SK-N-SH (cell line): Measurements from ENCODE around the gene DTNA. TPM values are rescaled to one million over a fixed set of nuclear protein-coding genes. Genes with fewer than 3 reads are reported as not detected.

Experiments
- CTCF ChIA-PET: fragments of 300-600, 350-600 bp; formaldehyde crosslinking; extraction: SDS; loops from one replicate; lab custom pipeline; 2021; lab: Yijun Ruan, JAX
- POLR2A ChIA-PET: fragments of 350-600 bp; sonication (Branson Sonifier 250); formaldehyde crosslinking; extraction: SDS; loops from one replicate; lab custom pipeline; 2020; ENCODE audit warnings: antibody characterized with exemption, inconsistent platforms; lab: Yijun Ruan, JAX
- DNase-seq: peaks from one replicate; pipeline ENCODE4 v3.0.0; 2012
- H2AFZ ChIP-seq: fragments of 200-600 bp; sonication (generic); 2 replicates; pipeline ENCODE4 v1.8.1; 2016; ENCODE audit warnings: antibody characterized with exemption, mild to moderate bottlenecking, low read depth
- H3F3A ChIP-seq: fragments of 200-600 bp; sonication (generic); replicated peaks from 2 replicates; pipeline ENCODE3; 2016; ENCODE audit warnings: antibody characterized with exemption, mild to moderate bottlenecking; ENCODE audit not compliant: insufficient read depth
- H3K27ac ChIP-seq, 2 experiments: fragments of 200-500 bp in 1 of 2; fragments of 200-600 bp in 1 of 2; sonication (Bioruptor generic) in 1 of 2; sonication (generic), shearing (Covaris generic) in 1 of 2; 2 replicates each; pipeline versions ENCODE4 v1.5.1 to v1.6.1; 2014 to 2016; ENCODE audit warnings: low read depth in 2 of 2, inconsistent platforms in 1 of 2, low read length in 1 of 2, mild to moderate bottlenecking in 1 of 2, mixed read lengths in 1 of 2
- H3K27me3 ChIP-seq: fragments of 200-600 bp; sonication (generic), shearing (Covaris generic); 2 replicates; pipeline ENCODE4 v1.6.1; 2016; ENCODE audit warnings: mixed run types; ENCODE audit not compliant: insufficient read depth
- H3K36me3 ChIP-seq, 2 experiments: fragments of 200-500 bp in 1 of 2; fragments of 200-600 bp in 1 of 2; sonication (Bioruptor generic) in 1 of 2; sonication (generic) in 1 of 2; replicated peaks in 1 of 2; 2 replicates each; pipeline versions ENCODE3 to v1.5.1; 2014 to 2016; ENCODE audit warnings: low read length in 1 of 2, mild to moderate bottlenecking in 1 of 2; ENCODE audit not compliant: insufficient read depth in 2 of 2, control insufficient read depth in 1 of 2
- H3K4me1 ChIP-seq, 2 experiments: fragments of 200-500 bp in 1 of 2; fragments of 200-600 bp in 1 of 2; sonication (Bioruptor generic) in 1 of 2; sonication (generic), shearing (Covaris generic) in 1 of 2; 2 replicates each; pipeline versions ENCODE4 v1.5.1 to v1.6.1; 2014 to 2016; ENCODE audit warnings: low read depth in 1 of 2, low read length in 1 of 2, mixed run types in 1 of 2; ENCODE audit not compliant: insufficient read depth in 2 of 2, control insufficient read depth in 1 of 2
- H3K4me2 ChIP-seq: fragments of 200-600 bp; sonication (generic), shearing (Covaris generic); 2 replicates; pipeline ENCODE4 v1.6.1; 2017; ENCODE audit warnings: mixed run types
- H3K4me3 ChIP-seq, 2 experiments: fragments of 200-500 bp in 1 of 2; fragments of 200-600 bp in 1 of 2; sonication (Bioruptor generic) in 1 of 2; sonication (generic), shearing (Covaris generic) in 1 of 2; 2 replicates each; pipeline versions ENCODE4 v1.5.1 to v1.8.1; 2014 to 2016; ENCODE audit warnings: low read depth in 2 of 2, inconsistent platforms in 1 of 2, low read length in 1 of 2, mild to moderate bottlenecking in 1 of 2, mixed read lengths in 1 of 2, moderate library complexity in 1 of 2
- H3K79me2 ChIP-seq: fragments of 200-600 bp; sonication (generic); 2 replicates; pipeline ENCODE4 v1.8.1; 2017; ENCODE audit warnings: mild to moderate bottlenecking; ENCODE audit not compliant: insufficient read depth
- H3K9ac ChIP-seq: fragments of 200-600 bp; sonication (generic); 2 replicates; pipeline ENCODE4 v1.6.1; 2017; ENCODE audit warnings: mixed run types
- H3K9me2 ChIP-seq: fragments of 200-600 bp; sonication (generic); 2 replicates; pipeline ENCODE4 v1.6.1; 2017; ENCODE audit warnings: mixed run types
- H3K9me3 ChIP-seq: fragments of 200-600 bp; sonication (generic); 2 replicates; pipeline ENCODE4 v1.6.1; 2017; ENCODE audit warnings: mixed run types, mild to moderate bottlenecking, moderate library complexity
- H4K20me1 ChIP-seq: fragments of 200-600 bp; sonication (generic); 2 replicates; pipeline ENCODE4 v1.6.1; 2017; ENCODE audit warnings: mild to moderate bottlenecking, mixed run types; ENCODE audit not compliant: insufficient read depth
- CHD2 ChIP-seq: fragments of 150-350 bp; IDR thresholded peaks from 2 replicates; pipeline ENCODE4 v1.6.1; 2018; ENCODE audit warnings: low read length; ENCODE audit not compliant: partially characterized antibody
- CTCF ChIP-seq: fragments of 200-600 bp; sonication (generic); IDR thresholded peaks from 2 replicates; pipeline ENCODE4 v1.6.1; 2017; ENCODE audit warnings: antibody characterized with exemption, mild to moderate bottlenecking, moderate library complexity
- ELF1 ChIP-seq: IDR thresholded peaks from 2 replicates; pipeline ENCODE4 v1.4.0; 2012
- IRF3 ChIP-seq: fragments of 150-350 bp; IDR thresholded peaks from 2 replicates; pipeline ENCODE4 v1.6.1; 2016; ENCODE audit warnings: mild to moderate bottlenecking, low read depth, low read length
- MEF2A ChIP-seq: IDR thresholded peaks from 2 replicates; pipeline ENCODE4 v1.4.0; 2012; ENCODE audit warnings: low read depth, borderline replicate concordance
- NRF1 ChIP-seq: IDR thresholded peaks from 2 replicates; pipeline ENCODE4 v1.6.1; 2012; ENCODE audit warnings: low read depth, mild to moderate bottlenecking, low read length
- PBX3 ChIP-seq: IDR thresholded peaks from 2 replicates; pipeline ENCODE4; 2012
- REST ChIP-seq: IDR thresholded peaks from 2 replicates; pipeline ENCODE4 v1.6.1; 2012; ENCODE audit warnings: mild to moderate bottlenecking, low read depth, low read length, moderate library complexity
- RFX5 ChIP-seq: IDR thresholded peaks from 2 replicates; pipeline ENCODE4 v1.6.1; 2012; ENCODE audit warnings: mild to moderate bottlenecking, improper control_type of control experiment, low read length
- TEAD4 ChIP-seq: IDR thresholded peaks from 2 replicates; pipeline ENCODE4 v1.4.0; 2012; ENCODE audit warnings: mild to moderate bottlenecking, borderline replicate concordance; ENCODE audit not compliant: insufficient read depth
- WGBS: methylation state at CpG from one replicate; pipeline ENCODE4 v1.1.6; 2017; ENCODE audit warnings: low lambda C conversion rate; 5-methylcytosine and 5-hydroxymethylcytosine counted together
- polyA plus RNA-seq, 3 experiments: library from polyadenylated mRNA; depleted of rRNA; stranded (reverse); fragments of >200 nt; gene quantifications; 2 replicates each; pipeline ENCODE4 v1.2.3, GENCODE V29; 2012

The DTNA gene
- polyA plus RNA-seq, 1 of the 3 experiments (the other 2 are of a cell fraction), result 7.9 TPM

GRCh38 chr18:34764451-34764850, 54.4 kb downstream of the DTNA start:
- no peak overlapping the region for H3K4me3 ChIP-seq
- H3K27me3 ChIP-seq, result no peaks in the 10 kb centered on the region
- H3K4me1 ChIP-seq, result peaks cover 0 to 4% of the 10 kb centered on the region in 2 experiments; a peak in 1 of 4 replicates
- CTCF ChIA-PET, result interaction anchor here (0.7 to 1.8 kb wide), 5 partner anchors 10 to 411 kb away, joined by 3 to 8 read pairs (median 7); no protein-coding TSS in a partner anchor
- TF ChIP-seq CTCF (0 out of 2 replicates have a peak, but pooled peaks have one; percentile 8), IRF3 (no peak)
- TF ChIP-seq, all 33 proteins: peak for 1
- 93% methylated on average over 4 of the region's 4 CpGs for WGBS
- Histone ChIP-seq H3K9me3 (no peaks in the 10 kb centered on the region), H3K9ac (no peak overlapping the region), H3K36me3 (no peaks in the 10 kb centered on the region), H3F3A (peaks cover 5% of the 10 kb centered on the region), H4K20me1 (no peaks in the 10 kb centered on the region), H3K9me2 (no peaks in the 10 kb centered on the region), H3K4me2 (no peak overlapping the region), H3K27ac (no peak overlapping the region), H3K79me2 (no peaks in the 10 kb centered on the region), H2AFZ (no peak overlapping the region)
- POLR2A ChIA-PET, result no interaction called here
- DNase-seq, result no peak

- no peaks in the 10 kb centered on the region for H3K9me2 ChIP-seq
- peaks cover 0 to 8% of the 10 kb centered on the region in 2 experiments; a peak in 1 of 4 replicates for H3K4me1 ChIP-seq
- peaks cover 5% of the 10 kb centered on the region for H3F3A ChIP-seq
- CTCF ChIA-PET, result interaction anchor here (1.4 kb wide), 1 partner anchor 106 kb away, joined by 5 read pairs; no protein-coding TSS in a partner anchor
- H3K4me2 ChIP-seq, result peak overlapping the region; percentile 46; the same call in 1 of the 2 replicates
- DNase-seq, result no peak
- H3K9ac ChIP-seq, result no peak overlapping the region
- H3K79me2 ChIP-seq, result no peaks in the 10 kb centered on the region
- no peaks in the 10 kb centered on the region for H3K36me3 ChIP-seq
- WGBS, result 71% methylated on average over 1 of the region's 1 CpG
- peak overlapping the region in 1 of 2 experiments; percentile 49; a peak in 2 of 4 replicates for H3K27ac ChIP-seq
- no peak overlapping the region for H3K4me3 ChIP-seq
- TF ChIP-seq RFX5 (no peak), PBX3 (no peak), NRF1 (no peak), CHD2 (no peak), TEAD4 (no peak), ELF1 (no peak), REST (no peak), MEF2A (no peak), CTCF (no peak)
- TF ChIP-seq, all 33 proteins: peak for 0
- Histone ChIP-seq H4K20me1 (no peaks in the 10 kb centered on the region), H3K9me3 (no peaks in the 10 kb centered on the region), H3K27me3 (no peaks in the 10 kb centered on the region), H2AFZ (no peak overlapping the region)
- POLR2A ChIA-PET, result no interaction called here
Observed at GRCh38 chr18:34767601-34768027, 57.5 kb downstream of the DTNA start.
